CD4-positive, alpha-beta T cell treated with Interleukin-21 for 1 hour (primary cell): Measurements from ENCODE around the gene SLC35F3.
"Not testable (repeated sequence)": the region's sequence is repeated elsewhere in the genome, so short reads cannot be mapped to it uniquely, and the experiment has no call there.

Experiments
- DNase-seq: peaks from one replicate; pipeline ENCODE4 v3.0.0-alpha.2; 2020

The SLC35F3 gene

DNA sequence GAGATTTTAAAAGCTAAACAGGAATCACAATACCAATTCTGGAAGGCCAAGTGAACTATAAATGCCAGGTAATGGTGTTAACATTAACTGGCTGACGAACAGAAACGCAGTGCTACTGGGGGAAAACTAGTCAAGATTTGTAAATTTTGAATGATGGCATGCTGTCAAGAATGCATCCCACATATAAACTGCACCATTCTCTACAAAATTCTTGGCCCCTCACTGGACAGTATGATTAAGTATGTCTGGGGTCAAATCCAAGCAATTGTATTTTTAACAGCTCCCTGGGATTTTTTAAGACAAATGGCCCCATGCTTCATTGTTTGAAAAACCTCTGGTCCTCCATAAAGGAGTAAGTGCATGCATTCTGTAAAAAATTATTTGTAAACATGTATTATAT is 395.6 kb downstream of the SLC35F3 start:
- no peak for DNase-seq

DNA sequence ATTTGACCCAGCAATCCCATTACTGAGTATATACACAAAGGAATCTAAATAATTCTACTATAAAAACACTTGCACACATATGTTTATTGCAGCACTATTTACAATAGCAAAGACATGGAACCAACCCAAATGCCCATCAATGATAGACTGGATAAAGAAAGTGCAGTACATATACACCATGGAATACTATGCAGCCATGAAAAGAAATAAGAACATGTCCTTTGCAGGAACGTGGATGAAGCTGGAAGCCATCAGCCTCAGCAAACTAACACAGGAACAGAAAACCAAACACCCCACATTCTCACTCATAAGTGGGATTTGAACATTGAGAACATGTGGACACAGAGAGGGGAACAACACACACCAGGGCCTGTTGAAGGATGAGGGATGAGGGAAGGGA is 397.2 kb downstream of the SLC35F3 start:
- DNase-seq, result not testable (repeated sequence)

DNA sequence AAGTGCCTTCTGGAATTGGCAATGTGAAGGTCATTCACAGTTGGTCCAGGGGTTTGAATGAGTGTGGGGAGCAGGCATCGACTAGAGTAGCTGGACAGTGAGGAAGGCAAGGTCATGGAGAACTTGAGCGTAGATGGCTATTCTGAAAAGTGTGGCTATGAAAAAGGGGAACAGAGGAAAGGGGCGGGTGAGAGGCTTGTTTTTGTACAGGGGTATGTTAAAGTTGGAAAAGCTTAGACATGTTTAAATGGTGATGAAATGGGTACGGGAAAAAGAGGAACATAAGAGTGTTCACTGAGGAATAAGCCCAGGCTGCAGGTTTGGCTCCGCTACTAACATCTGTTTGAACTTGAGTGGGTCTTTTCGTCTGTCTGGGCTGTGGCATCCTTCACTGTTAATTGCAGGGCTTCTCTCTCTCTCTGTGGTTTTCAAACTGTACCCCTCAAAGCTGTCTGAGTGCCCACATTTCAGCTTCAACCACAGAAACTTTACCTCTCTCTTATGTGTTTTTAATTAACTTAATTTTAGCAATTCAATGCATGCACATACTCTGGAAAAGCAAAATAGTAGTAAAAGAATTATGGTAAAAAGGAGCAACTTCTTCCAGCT is 398.0 kb downstream of the SLC35F3 start:
- DNase-seq, result no peak

DNA sequence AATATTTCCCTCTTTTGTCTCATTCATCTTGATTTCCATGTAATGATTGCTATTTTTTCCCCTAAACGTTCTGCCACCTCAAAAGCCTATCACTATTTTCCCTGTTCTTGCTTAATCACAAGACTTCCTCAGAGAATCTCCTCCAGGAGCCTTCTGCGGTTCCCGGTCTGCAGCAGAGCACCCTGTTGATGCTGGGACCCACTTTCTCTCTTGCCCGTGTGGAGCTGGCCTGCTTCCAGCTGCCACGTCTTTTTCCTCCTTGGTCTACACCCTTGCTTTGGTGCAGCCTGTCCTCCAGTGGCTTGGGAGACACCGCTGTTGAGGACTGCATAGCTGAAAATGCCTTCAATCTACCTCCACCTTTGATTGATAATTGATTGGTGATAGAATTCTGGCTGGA is 398.8 kb downstream of the SLC35F3 start:
- no peak for DNase-seq

DNA sequence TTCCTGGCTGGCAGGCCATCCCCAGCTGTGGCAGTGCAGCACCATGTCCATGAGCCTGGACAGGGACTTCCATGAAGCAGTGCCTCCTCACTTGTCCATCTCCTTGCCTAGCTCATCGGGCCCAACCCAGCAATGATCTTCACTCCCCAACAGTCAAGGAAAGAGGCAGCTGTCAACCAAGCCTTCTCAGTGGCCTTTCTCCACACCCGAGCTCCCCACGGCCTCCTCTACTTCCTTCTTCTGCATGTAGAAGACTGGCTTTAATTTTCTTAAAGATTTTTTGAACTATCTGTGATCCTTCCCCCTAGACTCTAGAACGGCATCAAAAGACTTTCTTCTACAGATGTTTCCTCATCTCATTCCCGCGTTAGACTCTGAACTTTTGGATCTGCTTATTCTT is 403.2 kb downstream of the SLC35F3 start:
- no peak for DNase-seq

DNA sequence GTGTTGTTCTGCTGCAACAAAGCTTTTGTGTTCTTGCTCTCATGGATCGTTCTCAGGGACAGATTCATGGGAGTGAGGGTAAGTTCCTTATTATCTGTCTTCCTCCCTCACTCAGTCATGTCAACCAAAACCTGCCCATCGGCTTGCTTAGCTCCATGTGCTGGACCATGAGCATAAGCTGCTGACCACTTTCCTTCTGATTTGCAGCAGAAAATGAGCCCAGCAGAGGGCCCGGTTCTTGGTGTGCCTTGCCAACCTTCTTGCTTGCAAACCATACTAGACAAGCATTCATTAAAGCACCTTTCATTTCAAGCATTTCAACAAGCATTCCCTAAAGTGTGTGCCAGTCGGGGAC is 404.7 kb downstream of the SLC35F3 start:
- DNase-seq, result no peak

DNA sequence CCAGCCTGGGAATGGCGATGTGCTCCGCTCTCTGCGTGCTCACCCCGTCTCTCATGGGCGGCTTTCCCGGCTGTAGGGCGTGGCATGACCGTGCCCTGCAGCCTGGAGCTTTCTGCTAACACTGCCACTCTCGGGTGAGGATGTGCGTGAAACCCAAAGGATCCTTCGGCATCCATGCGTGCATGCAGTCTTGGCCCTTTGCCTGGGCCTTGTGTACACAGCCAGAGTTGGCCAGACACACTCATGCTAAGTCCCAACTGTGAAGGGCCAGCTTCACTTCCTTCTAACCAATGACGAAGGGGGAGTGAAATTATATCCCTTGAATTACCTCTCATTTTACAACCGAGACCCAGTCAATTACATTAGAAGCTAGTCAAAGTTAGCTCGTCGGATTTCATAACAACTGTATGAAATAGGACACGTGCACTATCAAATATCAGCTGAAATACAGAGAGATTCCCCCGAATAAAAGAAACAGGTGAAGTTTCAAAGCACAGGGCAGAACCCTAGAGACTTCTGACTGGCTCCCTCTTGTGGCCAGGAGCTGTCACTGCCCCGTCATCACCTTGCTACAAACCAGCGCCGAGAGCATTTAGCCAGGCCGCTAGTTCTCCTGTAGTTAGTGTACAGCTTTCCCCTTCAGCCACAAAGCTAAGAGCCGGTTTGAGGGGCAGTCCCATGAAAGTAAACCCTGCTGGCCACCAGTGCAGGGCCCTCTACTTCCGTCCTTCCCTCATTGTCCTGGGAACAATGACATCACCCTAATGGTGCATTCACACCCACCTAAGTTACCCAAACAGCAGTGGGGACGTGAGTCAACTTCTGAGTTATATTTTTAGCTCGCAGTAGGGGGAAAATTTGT is 405.4 kb downstream of the SLC35F3 start:
- DNase-seq, result peak; percentile 65

DNA sequence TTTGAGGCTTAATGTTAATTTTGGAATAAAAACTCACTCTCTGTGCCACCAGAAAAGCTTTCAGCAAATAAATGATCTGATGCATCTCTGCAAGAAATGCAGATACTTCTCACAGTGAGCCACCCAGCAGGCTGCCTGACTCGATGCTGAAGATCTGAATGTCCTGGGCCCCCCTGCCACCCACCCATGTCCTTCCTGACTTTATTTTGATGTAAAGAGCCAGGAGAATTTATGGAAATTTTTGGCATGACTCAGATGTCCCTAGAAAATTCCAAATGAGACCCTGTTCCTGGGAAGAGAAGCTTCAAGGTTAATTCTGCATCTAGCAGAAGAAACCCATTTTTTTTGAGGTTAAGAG is 406.0 kb downstream of the SLC35F3 start:
- no peak for DNase-seq

DNA sequence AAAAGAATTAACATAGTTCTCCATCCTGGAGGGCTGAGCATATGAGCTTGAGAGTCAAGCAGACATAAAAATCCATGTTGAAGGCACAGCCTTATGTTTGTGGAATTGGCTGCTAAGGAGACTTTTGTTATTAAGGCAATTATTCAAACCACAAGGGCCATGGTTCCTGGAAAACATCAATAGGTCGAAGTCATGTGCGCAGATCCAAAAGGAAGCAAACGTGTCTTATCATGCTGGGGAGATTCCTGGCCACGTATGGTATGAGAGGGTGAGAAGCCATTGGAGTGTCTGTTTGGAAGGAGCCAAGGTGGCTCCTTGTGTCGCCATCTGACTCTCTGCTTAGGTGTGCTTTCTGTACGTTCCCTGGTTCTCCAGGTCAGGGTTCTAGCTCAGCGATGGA is 406.9 kb downstream of the SLC35F3 start:
- no peak for DNase-seq

DNA sequence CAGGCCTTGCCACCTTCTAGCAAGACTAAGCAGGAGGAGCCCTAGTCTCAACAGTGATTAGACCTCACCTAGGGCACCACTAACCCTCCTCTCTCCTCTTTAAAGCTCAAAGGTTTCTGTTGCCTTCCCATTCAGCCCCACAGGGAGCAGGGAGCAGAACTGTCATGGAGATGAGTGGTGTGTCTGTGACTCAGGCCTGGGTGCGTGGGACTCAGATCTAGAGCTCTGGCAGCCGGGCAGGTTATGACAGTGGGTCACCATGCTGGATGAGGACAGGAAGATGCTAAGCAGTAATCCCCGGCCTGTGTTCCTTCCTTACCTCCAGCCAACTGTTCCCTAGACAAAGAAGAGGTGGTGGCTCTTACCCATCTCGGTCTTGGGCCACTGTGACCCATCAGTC is 408.7 kb downstream of the SLC35F3 start:
- DNase-seq, result no peak

DNA sequence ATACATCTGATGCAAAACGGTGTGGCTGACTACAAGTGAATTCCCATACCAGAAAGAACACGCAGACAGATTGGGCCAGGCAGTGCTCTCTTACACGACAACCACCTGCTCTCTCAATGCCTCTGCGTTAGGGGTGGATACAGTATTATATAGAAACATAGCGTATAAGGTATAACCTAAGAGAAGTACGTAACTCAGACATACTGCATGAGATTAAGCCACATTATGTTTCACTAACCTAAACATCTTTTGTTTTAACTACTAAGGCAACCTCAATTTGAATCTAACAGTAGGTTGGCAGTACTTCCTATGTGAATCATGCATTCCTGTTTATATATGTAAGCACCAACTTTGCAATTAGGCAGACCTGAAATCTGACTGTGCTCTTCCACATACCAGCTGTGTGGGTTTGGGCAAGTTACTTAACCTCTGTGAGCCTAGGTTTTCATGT is 410.6 kb downstream of the SLC35F3 start:
- DNase-seq, result no peak

DNA sequence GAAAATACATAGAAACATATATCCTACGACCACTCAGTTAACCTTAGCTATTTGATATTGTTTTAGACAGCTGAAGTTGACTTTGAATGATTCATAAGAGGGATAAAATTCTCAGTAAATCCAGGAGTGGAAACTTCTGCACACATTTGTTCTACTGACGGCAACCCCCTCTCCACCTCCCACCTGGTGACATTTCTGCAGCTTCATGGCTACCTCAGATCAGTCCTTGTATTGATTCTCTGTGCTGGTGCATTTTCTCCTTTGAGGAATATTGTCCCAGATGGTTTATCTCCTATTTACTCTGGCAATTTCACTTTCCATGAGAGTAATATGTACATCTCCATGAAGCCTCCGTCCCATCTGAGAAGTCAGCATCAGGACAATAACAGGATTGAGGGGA is 411.1 kb downstream of the SLC35F3 start:
- no peak for DNase-seq

DNA sequence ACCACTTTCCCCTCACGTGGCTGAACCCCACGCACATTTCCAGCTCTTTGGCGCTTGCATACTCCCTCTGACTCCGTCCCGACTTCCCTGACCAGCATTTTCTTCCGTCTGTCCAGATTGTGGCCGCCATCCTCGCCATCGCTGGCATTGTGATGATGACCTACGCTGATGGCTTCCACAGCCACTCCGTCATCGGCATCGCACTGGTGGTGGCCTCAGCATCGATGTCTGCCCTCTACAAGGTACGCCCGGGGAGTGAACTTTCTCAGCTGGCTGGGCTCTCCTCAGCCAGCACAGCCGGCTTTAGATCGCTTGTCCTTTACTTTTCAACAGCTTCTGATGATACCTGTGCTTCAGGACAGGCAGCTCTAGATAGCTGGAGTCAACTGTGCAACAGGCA is 412.0 kb downstream of the SLC35F3 start:
- DNase-seq, result no peak

DNA sequence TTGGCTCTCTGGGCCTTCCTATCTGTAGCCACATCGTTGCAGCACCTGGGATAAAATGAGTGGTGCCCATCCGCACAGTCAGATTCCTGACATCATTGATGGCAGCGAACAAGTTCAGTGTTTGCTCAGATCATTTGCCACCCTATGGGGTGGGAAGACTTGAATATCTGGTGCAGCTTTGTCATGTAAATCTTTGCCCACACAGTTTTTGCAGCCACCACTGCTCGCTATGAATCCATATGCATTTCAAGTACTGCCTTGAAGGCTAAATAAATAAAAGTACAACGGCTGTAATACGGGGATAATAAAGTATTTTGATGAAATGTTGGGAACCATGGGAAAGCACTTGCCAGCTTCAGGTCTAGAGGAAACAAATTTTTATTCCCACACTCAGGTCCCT is 412.5 kb downstream of the SLC35F3 start:
- DNase-seq, result no peak

DNA sequence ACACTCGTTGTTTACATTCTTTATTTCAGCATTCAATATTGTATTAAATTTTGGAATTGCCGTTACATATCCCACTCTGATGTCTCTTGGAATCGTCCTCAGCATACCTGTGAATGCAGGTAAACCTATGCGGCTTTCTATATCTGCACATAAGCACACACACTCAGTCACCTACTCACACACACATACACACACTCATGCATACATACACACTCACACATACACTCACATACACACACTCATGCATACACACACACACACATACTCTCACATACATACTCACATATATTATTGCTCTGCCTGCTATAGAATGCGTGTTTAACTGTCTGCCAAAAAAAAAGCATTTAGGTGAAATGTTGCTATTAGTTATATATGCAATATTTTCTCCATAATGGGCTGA is 415.6 kb downstream of the SLC35F3 start:
- DNase-seq, result no peak

DNA sequence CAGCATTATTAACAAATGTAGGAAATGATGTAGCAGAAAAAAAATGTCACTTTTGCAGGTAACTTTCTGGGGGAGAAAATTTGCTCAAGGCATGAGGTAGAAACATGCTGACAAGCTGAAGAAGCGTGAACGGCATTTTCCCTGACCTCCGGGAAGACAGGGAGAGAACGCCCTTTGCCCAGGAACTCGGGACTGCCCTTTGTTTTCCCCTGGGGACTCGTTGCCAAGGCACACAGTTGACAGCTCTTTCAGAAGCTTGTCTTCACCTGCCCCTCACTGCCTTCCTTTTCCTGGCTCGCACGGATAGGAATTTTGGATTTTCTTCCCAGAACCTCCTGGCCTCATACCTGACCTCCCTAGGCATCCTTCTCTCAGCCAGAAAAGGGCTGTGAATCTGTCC is 416.1 kb downstream of the SLC35F3 start:
- no peak for DNase-seq

DNA sequence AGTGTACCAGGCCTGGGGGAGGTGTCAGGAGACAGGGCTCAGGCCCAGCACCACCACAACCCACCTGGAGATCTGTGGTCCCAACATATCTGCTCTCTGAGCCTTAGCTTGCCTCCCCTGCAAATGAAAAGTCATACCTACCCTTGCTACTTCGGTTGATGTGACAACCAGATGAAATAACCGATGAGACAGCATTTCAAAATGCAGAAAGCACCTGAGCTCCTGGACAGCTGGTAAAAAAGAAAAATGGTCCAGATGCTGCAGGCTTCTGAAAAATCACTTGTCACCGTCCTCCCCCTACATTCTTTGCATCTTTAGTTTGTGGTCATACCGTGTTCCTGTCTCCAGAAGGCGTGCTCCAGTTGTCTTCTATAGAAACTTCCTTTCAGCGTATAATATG is 416.8 kb downstream of the SLC35F3 start:
- no peak for DNase-seq

DNA sequence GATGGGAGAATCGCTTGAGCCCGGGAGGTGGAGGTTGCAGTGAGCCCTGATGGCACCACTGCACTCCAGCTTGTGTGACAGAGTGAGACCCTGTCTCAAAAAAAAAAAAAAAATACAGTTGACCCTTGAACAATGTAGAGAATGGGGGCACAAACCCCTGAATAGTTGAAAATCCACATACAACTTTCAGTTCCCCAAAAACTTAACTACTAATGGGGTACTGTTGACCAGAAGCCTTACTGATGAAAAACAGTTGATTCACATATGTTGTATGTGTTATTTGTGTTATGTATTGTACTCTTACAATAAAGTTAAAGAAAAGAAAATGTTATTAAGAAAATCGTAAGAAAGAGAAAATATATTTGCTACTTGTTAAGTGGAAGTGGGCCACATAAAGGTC is 417.6 kb downstream of the SLC35F3 start:
- no peak for DNase-seq

DNA sequence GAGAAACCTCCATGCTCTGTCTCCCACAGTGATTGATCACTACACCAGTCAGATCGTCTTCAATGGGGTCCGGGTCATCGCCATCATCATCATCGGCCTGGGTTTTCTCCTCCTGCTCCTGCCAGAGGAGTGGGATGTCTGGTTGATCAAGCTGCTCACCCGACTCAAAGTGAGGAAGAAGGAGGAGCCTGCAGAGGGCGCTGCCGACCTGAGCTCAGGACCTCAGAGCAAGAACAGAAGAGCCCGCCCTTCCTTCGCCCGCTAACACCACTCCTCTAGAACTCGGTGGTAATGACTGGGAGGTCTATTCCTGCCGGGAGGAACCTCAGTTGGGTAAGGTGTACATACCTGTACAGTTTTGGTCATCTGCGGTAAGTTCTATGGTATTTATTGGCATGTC is 418.5 kb downstream of the SLC35F3 start:
- DNase-seq, result peak; percentile 64

DNA sequence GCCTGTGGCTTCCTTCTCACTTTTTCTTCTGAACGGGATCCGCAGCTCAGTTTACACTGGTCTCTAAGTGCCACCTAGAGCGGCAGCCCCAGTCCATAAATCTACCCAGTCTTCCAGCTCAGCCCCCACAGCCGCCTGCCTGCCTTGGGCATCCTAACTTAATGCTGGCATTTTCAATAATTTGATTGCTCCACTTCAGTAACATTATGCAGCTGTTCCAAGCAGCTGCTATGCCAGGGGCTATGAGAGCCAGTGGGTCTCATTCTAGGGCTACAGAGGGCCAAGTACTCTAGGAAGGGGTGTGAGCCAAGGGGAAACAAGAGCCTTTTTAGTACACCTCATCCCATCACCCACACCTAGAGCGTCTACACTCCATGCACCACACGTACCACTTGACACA is 420.3 kb downstream of the SLC35F3 start:
- no peak for DNase-seq

DNA sequence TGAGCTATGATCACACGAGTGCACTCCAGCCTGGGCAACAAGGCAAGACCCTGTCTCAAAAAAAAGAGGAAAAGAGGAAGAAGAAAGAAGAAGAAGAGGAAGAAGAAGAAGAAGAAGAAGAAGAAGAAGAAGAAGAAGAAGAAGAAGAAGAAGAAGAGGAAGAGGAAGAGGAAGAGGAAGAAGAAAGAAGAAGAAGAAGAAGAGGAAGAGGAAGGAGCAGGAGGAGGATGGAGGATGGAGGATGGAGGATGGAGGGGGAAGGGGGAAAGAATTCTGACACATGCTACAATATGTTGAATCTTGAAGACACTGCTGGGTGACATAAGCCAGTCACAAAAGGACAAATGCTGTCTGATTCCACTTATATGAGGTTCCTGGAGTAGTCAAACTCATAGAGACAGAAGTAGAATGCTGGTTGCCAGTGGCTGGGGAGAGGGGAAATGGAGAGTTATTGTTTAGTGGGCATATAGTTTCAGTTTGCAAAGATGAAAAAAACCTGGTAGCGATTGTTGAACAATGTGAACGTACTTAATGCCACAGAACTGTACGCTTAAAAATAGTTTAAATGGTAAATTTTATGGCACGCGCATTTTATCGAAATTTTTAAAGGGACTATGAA is 421.5 kb downstream of the SLC35F3 start:
- DNase-seq, result peak; percentile 9

DNA sequence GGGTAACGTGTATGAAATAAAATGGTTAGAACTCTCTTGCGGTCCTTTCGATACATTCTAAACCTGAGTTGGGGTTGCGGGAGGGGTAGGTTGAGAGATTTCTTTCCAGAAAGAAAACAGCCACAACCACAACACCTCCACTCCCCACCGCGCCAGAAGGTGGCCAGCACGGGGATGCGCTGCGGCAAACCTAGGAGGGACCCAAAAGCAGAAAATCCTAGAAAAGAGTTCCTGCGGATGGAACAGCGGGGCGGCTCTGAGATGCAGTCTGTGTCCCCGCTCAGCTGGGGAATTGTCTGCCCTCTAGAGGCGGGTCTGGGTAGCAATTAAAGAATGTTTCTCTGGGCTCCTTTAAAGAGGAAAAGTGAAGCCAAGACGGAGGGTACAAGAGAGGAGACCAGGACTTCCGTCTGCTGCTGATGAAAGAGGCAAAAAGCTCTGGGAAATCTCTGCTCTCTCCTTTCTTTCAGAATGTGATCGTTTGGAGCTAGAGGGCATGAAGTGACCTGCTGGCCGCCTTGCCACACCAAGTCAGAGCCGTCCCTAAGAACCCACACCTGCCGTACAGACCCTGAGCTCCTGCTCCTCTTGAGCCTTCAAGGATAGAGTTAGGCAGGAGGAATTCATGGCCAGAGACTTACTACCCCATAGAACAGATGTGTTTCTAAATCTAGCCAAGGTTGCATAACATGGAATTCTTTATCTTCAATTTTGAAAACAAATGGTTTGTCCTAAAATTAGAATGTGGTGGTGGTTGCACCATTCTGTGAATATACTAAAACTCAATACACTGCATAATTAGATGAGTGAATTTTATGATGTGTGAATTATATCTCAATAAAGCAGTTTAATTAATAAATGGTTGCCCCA is 422.3 kb downstream of the SLC35F3 start:
- DNase-seq, result peak; percentile 70

DNA sequence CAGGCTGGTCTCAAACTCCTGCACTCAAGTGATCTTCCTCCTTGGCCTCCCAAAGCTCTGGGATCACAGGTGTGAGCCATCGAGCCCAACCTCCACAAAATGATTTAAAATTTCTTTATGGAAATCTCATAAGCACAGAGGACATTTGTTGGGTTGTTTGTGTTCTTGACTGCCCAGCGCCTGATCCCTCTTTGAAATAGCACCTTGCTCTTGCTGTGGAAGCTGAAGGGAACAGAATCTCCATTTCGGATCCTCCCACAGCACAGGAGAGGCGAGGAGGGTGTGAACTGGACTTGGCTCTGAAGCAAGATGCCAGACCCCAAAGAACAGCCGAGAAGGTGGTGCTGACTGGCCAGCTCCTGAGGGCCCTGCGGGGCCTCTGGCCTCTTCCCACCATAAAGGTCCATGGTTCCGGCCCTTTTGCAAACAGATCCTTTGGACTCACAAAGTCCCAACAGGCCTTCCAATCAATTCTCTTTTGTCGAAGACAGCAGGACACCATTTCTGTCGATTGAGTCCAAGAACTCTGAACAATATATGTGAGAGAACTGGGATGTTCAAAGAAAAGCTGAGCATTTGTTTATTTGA is 423.2 kb downstream of the SLC35F3 start:
- DNase-seq, result no peak
